ENCODE measurements around the gene IQSEC2. TPM values are rescaled to one million over a fixed set of nuclear protein-coding genes. Genes with fewer than 3 reads are reported as not detected.

IQSEC2 gene
- total and polyA plus RNA-seq, 2 of the 4 experiments (the other 2 are of a cell fraction), result 2.5 to 11.4 TPM

GRCh38 chrX:53241558-53241957 is 39.8 kb downstream of the IQSEC2 start:
- Histone ChIP-seq H3K4me2 (ENCODE audit: low read depth, low read length) (no peak overlapping the region), H2BK120ac (ENCODE audit: low read depth, low read length) (no peak overlapping the region), H4K91ac (ENCODE audit: insufficient read depth, low read depth, low read length) (no peak overlapping the region), H3K79me1 (ENCODE audit: low read depth in 1 of 2, low read length in 2 of 2) (no peaks in the 10 kb centered on the region), H3K27ac (ENCODE audit: insufficient read depth, low read length) (no peak overlapping the region), H3K27me3 (ENCODE audit: control insufficient read depth, insufficient read depth, low read length) (peaks cover 13% of the 10 kb centered on the region; the same call in 1 of the 2 replicates), H2BK5ac (ENCODE audit: low read depth, low read length, poor library complexity, severe bottlenecking) (no peak overlapping the region), H4K8ac (ENCODE audit: low read depth in 2 of 2, low read length in 2 of 2) (no peak overlapping the region), H3K23ac (ENCODE audit: low read depth, low read length) (no peak overlapping the region), H3K56ac (ENCODE audit: extremely low read depth, insufficient read depth, low read length) (no peak overlapping the region), H3K18ac (ENCODE audit: low read depth, low read length) (no peak overlapping the region), H3K4me1 (ENCODE audit: control insufficient read depth, insufficient read depth, low read length) (no peaks in the 10 kb centered on the region), H2AK9ac (replicated peaks; ENCODE audit: low read depth, low read length, poor library complexity) (no peak overlapping the region), H3K4me3 (ENCODE audit: insufficient read depth, low read depth, low read length) (no peak overlapping the region), H2AK5ac (ENCODE audit: low read depth, low read length) (no peak overlapping the region), H2BK20ac (ENCODE audit: low read depth, low read length) (no peak overlapping the region), H4K20me1 (ENCODE audit: insufficient read depth, low read length) (no peaks in the 10 kb centered on the region), H3K9me3 (ENCODE audit: control insufficient read depth, insufficient read depth, low read length) (no peaks in the 10 kb centered on the region), H3K4ac (ENCODE audit: low read depth, low read length) (no peak overlapping the region), H3K14ac (replicated peaks; ENCODE audit: low read depth, low read length) (no peak overlapping the region), H2BK15ac (ENCODE audit: low read depth, low read length) (no peak overlapping the region), H2AFZ (replicated peaks; ENCODE audit: low read length, poor library complexity) (no peak overlapping the region), H3K9me1 (ENCODE audit: insufficient read depth, low read length) (no peaks in the 10 kb centered on the region; the same call in 1 of the 2 replicates), H3K36me3 (ENCODE audit: control insufficient read depth, insufficient read depth, low read length) (peaks cover 15% of the 10 kb centered on the region; the same call in 1 of the 2 replicates), H4K5ac (ENCODE audit: low read depth, low read length) (no peak overlapping the region), H3K9ac (ENCODE audit: low read depth, low read length) (no peak overlapping the region)
- ATAC-seq (ENCODE audit: low read depth) (no peak), DNase-seq (no peak)
- BruUV-seq (replicated peaks), result no TSS peak
- intact Hi-C loops (cut with micrococcal nuclease) (loop anchor here (10.0 kb wide), 1 partner anchor 83 kb away; no protein-coding TSS in a partner anchor), in situ Hi-C loops (cut with MboI; ENCODE audit: low sequenced_read_pairs) (no loop called here), dilution Hi-C loops (cut with HindIII; ENCODE audit: low sequenced_read_pairs, unreplicated experiment) (no loop called here)
- ChIA-PET CTCF (no interaction called here), POLR2A (ENCODE audit: unreplicated experiment) (no interaction called here)
- WGBS, 2 experiments (ENCODE audit: extremely low coverage in 2 of 2, insufficient read length in 1 of 2), result 85% methylated on average over 5 of the region's 7 CpGs; no CpG with 5 or more reads in 1 of the 2 experiments
- no peak for TF ChIP-seq NFE2L2 (IDR thresholded peaks at IDR 0.05; ENCODE audit: low read depth, low read length)
- no peak for TF ChIP-seq RAD21 (IDR thresholded peaks at IDR 0.05; ENCODE audit: low read length)
- TF ChIP-seq ELK1 (IDR thresholded peaks at IDR 0.05; ENCODE audit: borderline replicate concordance, low read depth, low read length), result no peak
- no peak for TF ChIP-seq MXI1 (IDR thresholded peaks at IDR 0.05; ENCODE audit: borderline replicate concordance, low read depth, low read length)
- no peak for TF ChIP-seq SMC3 (IDR thresholded peaks at IDR 0.05; ENCODE audit: low read depth, low read length)
- TF ChIP-seq POLR2A (IDR thresholded peaks at IDR 0.05; ENCODE audit: low read depth, low read length), result no peak
- no peak for TF ChIP-seq BHLHE40 (IDR thresholded peaks at IDR 0.05; ENCODE audit: low read depth, low read length)
- TF ChIP-seq USF2 (IDR thresholded peaks at IDR 0.05; ENCODE audit: low read depth, low read length), result no peak
- no peak for TF ChIP-seq CTCF (conservative IDR thresholded peaks at IDR 0.05; ENCODE audit: low read depth, low read length)
- TF ChIP-seq MAZ (IDR thresholded peaks at IDR 0.05; ENCODE audit: borderline replicate concordance, low read depth, low read length), result no peak
- TF ChIP-seq FOS (IDR thresholded peaks at IDR 0.05; ENCODE audit: low read depth, low read length), result no peak
- TF ChIP-seq CEBPB (IDR thresholded peaks at IDR 0.05; ENCODE audit: low read depth, low read length), result no peak
- no peak for TF ChIP-seq MAFK (IDR thresholded peaks at IDR 0.05; ENCODE audit: low read depth, low read length)
- TF ChIP-seq CHD1 (IDR thresholded peaks at IDR 0.05; ENCODE audit: low read depth, low read length), result no peak
- no peak for TF ChIP-seq RFX5 (IDR thresholded peaks at IDR 0.05; ENCODE audit: low read depth, low read length)
